ENCODE results near the gene TERT.
"Not testable (repeated sequence)": the region's sequence is repeated elsewhere in the genome, so short reads cannot be mapped to it uniquely, and the experiment has no call there.

TERT gene

GRCh38 chr5:1294835-1295649, at the start of gene TERT:
TERT (minus strand) TSS chr5:1295068; CDS start chr5:1294989, 79 bp downstream.
- peak; percentile 70 for DNase-seq

- no peak for DNase-seq
Observed at GRCh38 chr5:1343931-1344901, 49.3 kb upstream of the TERT start.

GRCh38 chr5:1343315-1343751, 48.5 kb upstream of the TERT start:
- no peak for DNase-seq

GRCh38 chr5:1342711-1343110, 47.8 kb upstream of the TERT start:
- not testable (repeated sequence) for DNase-seq

GRCh38 chr5:1342268-1342667, 47.4 kb upstream of the TERT start:
- no peak for DNase-seq

- DNase-seq = no peak
Observed at GRCh38 chr5:1341863-1342262, 47.0 kb upstream of the TERT start.

- not testable (repeated sequence) for DNase-seq
Observed at GRCh38 chr5:1339818-1340210, 44.9 kb upstream of the TERT start.

- DNase-seq = not testable (repeated sequence)
Observed at GRCh38 chr5:1339139-1339817, 44.4 kb upstream of the TERT start.

GRCh38 chr5:1338506-1339070, 43.7 kb upstream of the TERT start:
- DNase-seq = no peak

GRCh38 chr5:1338196-1338490, 43.3 kb upstream of the TERT start:
- no peak for DNase-seq

GRCh38 chr5:1337489-1338195, 42.8 kb upstream of the TERT start:
- no peak for DNase-seq

- DNase-seq = no peak
Observed at GRCh38 chr5:1336749-1337488, 42.1 kb upstream of the TERT start.

- DNase-seq = no peak
Observed at GRCh38 chr5:1336106-1336561, 41.3 kb upstream of the TERT start.

- DNase-seq = no peak
Observed at GRCh38 chr5:1335540-1336095, 40.8 kb upstream of the TERT start.

GRCh38 chr5:1334831-1335539, 40.1 kb upstream of the TERT start:
- DNase-seq = no peak

- no peak for DNase-seq
Observed at GRCh38 chr5:1333986-1334385, 39.1 kb upstream of the TERT start.

- DNase-seq = not testable (repeated sequence)
Observed at GRCh38 chr5:1333286-1333685, 38.4 kb upstream of the TERT start.

- no peak for DNase-seq
Observed at GRCh38 chr5:1332461-1333001, 37.7 kb upstream of the TERT start.

- no peak for DNase-seq
Observed at GRCh38 chr5:1331861-1332405, 37.1 kb upstream of the TERT start.
